H9 (cell line): ENCODE measurements around the gene TMC1. TPM values are rescaled to one million over a fixed set of nuclear protein-coding genes. Genes with fewer than 3 reads are reported as not detected.

Source experiments
- DNase-seq: peaks from one replicate; pipeline ENCODE4 v3.0.0-alpha.2; 2017
- H2AFZ ChIP-seq: one replicate; pipeline ENCODE4 v1.6.1; 2013; ENCODE audit warnings: mild to moderate bottlenecking, low read length, control low read depth, moderate library complexity
- H2AK5ac ChIP-seq: 2 replicates; pipeline ENCODE4 v1.6.1; 2013; ENCODE audit warnings: low read length, control low read depth, mixed read lengths; ENCODE audit not compliant: insufficient read length
- H2BK120ac ChIP-seq: one replicate; pipeline ENCODE4 v1.6.1; 2013; ENCODE audit warnings: low read depth, mild to moderate bottlenecking, low read length, control low read depth, inconsistent platforms; ENCODE audit not compliant: poor library complexity, severe bottlenecking
- H2BK12ac ChIP-seq: 2 replicates; pipeline ENCODE4 v1.6.1; 2013; ENCODE audit warnings: low read length, control low read depth, mixed read lengths, low read depth; ENCODE audit not compliant: insufficient read length
- H2BK15ac ChIP-seq: 2 replicates; pipeline ENCODE4 v1.6.1; 2013; ENCODE audit warnings: low read depth, low read length, control low read depth
- H2BK20ac ChIP-seq: one replicate; pipeline ENCODE4 v1.6.1; 2013; ENCODE audit warnings: low read depth, mild to moderate bottlenecking, low read length, control low read depth, inconsistent platforms; ENCODE audit not compliant: poor library complexity, severe bottlenecking
- H2BK5ac ChIP-seq: 2 replicates; pipeline ENCODE4 v1.6.1; 2013; ENCODE audit warnings: low read length, control low read depth, mixed read lengths; ENCODE audit not compliant: insufficient read length
- H3K14ac ChIP-seq: 2 replicates; pipeline ENCODE4 v1.6.1; 2013; ENCODE audit warnings: low read length, control low read depth; ENCODE audit not compliant: insufficient read depth
- H3K18ac ChIP-seq: 2 replicates; pipeline ENCODE4 v1.6.1; 2013; ENCODE audit warnings: low read depth, mild to moderate bottlenecking, mixed read lengths, low read length, control low read depth; ENCODE audit not compliant: insufficient read length
- H3K23ac ChIP-seq: 2 replicates; pipeline ENCODE4 v1.6.1; 2013; ENCODE audit warnings: low read length, control low read depth, mixed read lengths, low read depth; ENCODE audit not compliant: insufficient read length
- H3K23me2 ChIP-seq: 2 replicates; pipeline ENCODE4 v1.6.1; 2013; ENCODE audit warnings: low read depth, mild to moderate bottlenecking, mixed read lengths, low read length, control low read depth; ENCODE audit not compliant: insufficient read length, poor library complexity, severe bottlenecking
- H3K27ac ChIP-seq: 2 replicates; pipeline ENCODE4 v1.5.1; 2013; ENCODE audit warnings: low read length, control low read depth, mixed read lengths, low read depth; ENCODE audit not compliant: insufficient read length
- H3K27me3 ChIP-seq: 2 replicates; pipeline ENCODE4 v1.6.1; 2013; ENCODE audit warnings: low read length, control low read depth, inconsistent platforms; ENCODE audit not compliant: insufficient read depth
- H3K4ac ChIP-seq: 2 replicates; pipeline ENCODE4 v1.6.1; 2013; ENCODE audit warnings: low read depth, mild to moderate bottlenecking, control low read depth, inconsistent platforms, low read length, moderate library complexity
- H3K4me1 ChIP-seq: 2 replicates; pipeline ENCODE4 v1.6.1; 2013; ENCODE audit warnings: low read length, control low read depth, inconsistent platforms; ENCODE audit not compliant: insufficient read depth
- H3K4me2 ChIP-seq: 2 replicates; pipeline ENCODE4 v1.6.1; 2013; ENCODE audit warnings: low read length, control low read depth, mixed read lengths; ENCODE audit not compliant: insufficient read length, insufficient read depth
- H3K56ac ChIP-seq: 2 replicates; pipeline ENCODE4 v1.6.1; 2013; ENCODE audit warnings: low read depth, mild to moderate bottlenecking, mixed read lengths, low read length, control low read depth; ENCODE audit not compliant: insufficient read length
- H3K79me1 ChIP-seq: 2 replicates; pipeline ENCODE4 v1.6.1; 2013; ENCODE audit warnings: low read depth, mild to moderate bottlenecking, moderate library complexity, low read length, control low read depth, inconsistent platforms; ENCODE audit not compliant: insufficient read depth, poor library complexity, severe bottlenecking
- H3K79me2 ChIP-seq: 2 replicates; pipeline ENCODE4 v1.6.1; 2013; ENCODE audit warnings: low read length, control low read depth, inconsistent platforms; ENCODE audit not compliant: insufficient read depth
- H3K9ac ChIP-seq: 2 replicates; pipeline ENCODE4 v1.6.1; 2013; ENCODE audit warnings: low read length, control low read depth, mixed read lengths; ENCODE audit not compliant: insufficient read length; ENCODE audit errors: extremely low read depth
- H3K9me3 ChIP-seq: one replicate; pipeline ENCODE4 v1.6.1; 2013; ENCODE audit warnings: low read depth, low read length, inconsistent platforms; ENCODE audit not compliant: control insufficient read depth
- H3T11ph ChIP-seq: one replicate; pipeline ENCODE4 v1.6.1; 2013; ENCODE audit warnings: mild to moderate bottlenecking, low read length, control low read depth, inconsistent platforms
- H4K20me1 ChIP-seq: one replicate; pipeline ENCODE4 v1.6.1; 2013; ENCODE audit not compliant: control insufficient read depth, insufficient read length, insufficient read depth
- H4K5ac ChIP-seq: 2 replicates; pipeline ENCODE4 v1.6.1; 2013; ENCODE audit warnings: low read depth, mild to moderate bottlenecking, mixed read lengths, low read length, control low read depth; ENCODE audit not compliant: insufficient read length
- H4K8ac ChIP-seq: replicated peaks from 2 replicates; pipeline ENCODE4 v1.6.1; 2013; ENCODE audit warnings: low read length, control low read depth, mixed read lengths, low read depth; ENCODE audit not compliant: insufficient read length
- H4K91ac ChIP-seq: 2 replicates; pipeline ENCODE4 v1.6.1; 2013; ENCODE audit warnings: low read depth, mild to moderate bottlenecking, moderate library complexity, mixed read lengths, low read length, control low read depth; ENCODE audit not compliant: insufficient read length
- H3K27ac Mint-ChIP-seq, 3 experiments: 2 replicates in 2 of 3; 3 replicates in 1 of 3; pipeline ENCODE4 v1.8.0; 2020 to 2021; ENCODE audit warnings: mixed read lengths in 3 of 3, mild to moderate bottlenecking in 1 of 3, moderate library complexity in 1 of 3
- H3K27me3 Mint-ChIP-seq: 2 replicates; pipeline ENCODE4 v1.8.0; 2021; ENCODE audit warnings: low read depth, mild to moderate bottlenecking, moderate library complexity, mixed read lengths
- H3K36me3 Mint-ChIP-seq, 3 experiments: 2 replicates in 2 of 3; 3 replicates in 1 of 3; pipeline ENCODE4 v1.8.0; 2020 to 2021; ENCODE audit warnings: low read depth in 3 of 3, mixed read lengths in 3 of 3; ENCODE audit not compliant: insufficient read depth in 1 of 3
- H3K4me1 Mint-ChIP-seq, 2 experiments: 2 replicates each; pipeline ENCODE4 v1.8.0; 2020; ENCODE audit warnings: mixed read lengths in 2 of 2
- H3K4me3 Mint-ChIP-seq, 2 experiments: 2 replicates in 1 of 2; 3 replicates in 1 of 2; pipeline ENCODE4 v1.8.0; 2020 to 2021; ENCODE audit warnings: mild to moderate bottlenecking in 2 of 2, mixed read lengths in 2 of 2, moderate library complexity in 1 of 2
- H3K9me3 Mint-ChIP-seq, 2 experiments: 2 replicates in 1 of 2; 3 replicates in 1 of 2; pipeline ENCODE4 v1.8.0; 2020; ENCODE audit warnings: mild to moderate bottlenecking in 2 of 2, mixed read lengths in 2 of 2, moderate library complexity in 1 of 2
- WGBS: extraction: QIAGEN DNeasy Blood & Tissue Kit; methylation state at CpG from one replicate; pipeline ENCODE4 v1.1.7; 2013; ENCODE audit warnings: missing lambda C conversion rate, low lambda C conversion rate, mixed read lengths; ENCODE audit not compliant: insufficient read length; ENCODE audit errors: extremely low coverage; 5-methylcytosine and 5-hydroxymethylcytosine counted together
- total RNA-seq: library from RNA; stranded (reverse); gene quantifications from 2 replicates; pipeline ENCODE4 v1.2.1, GENCODE V29; 2021
- TF ChIP-seq, protein P1 (sequence below): fragments of 200-600 bp; sonication (generic); conservative IDR thresholded peaks from 3 replicates; pipeline ENCODE4 v1.8.0; 2021; ENCODE audit warnings: antibody characterized with exemption, mild to moderate bottlenecking

Gene TMC1
- total RNA-seq, 1 experiment from 2014 or later, result 2.4 TPM

DNA sequence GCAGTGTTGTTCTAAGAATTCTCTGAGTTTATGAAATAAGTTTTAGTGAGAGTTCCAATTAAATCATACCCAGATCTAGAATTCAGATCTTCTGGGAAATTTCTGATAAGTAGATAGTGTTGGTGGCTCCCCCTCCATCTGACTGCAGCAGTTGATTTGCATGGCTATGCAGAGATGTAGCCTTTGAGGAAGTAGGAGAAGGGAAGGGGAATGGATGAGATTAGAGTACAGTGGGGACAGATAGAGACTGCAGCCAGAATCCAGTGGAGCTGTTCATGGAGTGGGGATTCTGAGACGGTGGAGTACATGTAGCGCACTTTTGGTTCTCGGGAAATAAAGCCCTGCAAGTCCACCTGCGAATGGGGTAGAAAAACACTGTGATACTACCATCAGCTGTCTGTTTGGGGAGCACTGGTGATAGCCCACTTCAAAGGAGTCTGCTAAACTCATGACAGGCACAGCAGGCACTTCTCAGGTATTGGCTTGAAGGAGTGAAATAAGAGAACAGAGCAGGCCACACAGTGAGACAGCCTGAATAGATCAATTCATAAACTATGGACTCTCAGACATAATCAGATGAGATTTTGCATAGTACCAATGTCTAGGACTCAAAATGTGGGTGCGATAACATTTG lies 334.6 kb downstream of the TMC1 start:
- H3K27me3 ChIP-seq, result no peaks in the 10 kb centered on the region
- no peak overlapping the region for H2BK20ac ChIP-seq
- H2BK15ac ChIP-seq, result no peak overlapping the region
- H3K4me1 ChIP-seq, result no peaks in the 10 kb centered on the region
- no peak overlapping the region for H3K4me2 ChIP-seq
- no peak overlapping the region for H3K27ac ChIP-seq
- H4K5ac ChIP-seq, result no peak overlapping the region
- H3K18ac ChIP-seq, result no peak overlapping the region
- no peak overlapping the region for H2BK12ac ChIP-seq
- peaks cover 19 to 20% of the 10 kb centered on the region in 2 experiments for H3K4me1 Mint-ChIP-seq
- no peak overlapping the region for H3T11ph ChIP-seq
- no peak overlapping the region for H2BK5ac ChIP-seq
- TF ChIP-seq, protein P1, sequence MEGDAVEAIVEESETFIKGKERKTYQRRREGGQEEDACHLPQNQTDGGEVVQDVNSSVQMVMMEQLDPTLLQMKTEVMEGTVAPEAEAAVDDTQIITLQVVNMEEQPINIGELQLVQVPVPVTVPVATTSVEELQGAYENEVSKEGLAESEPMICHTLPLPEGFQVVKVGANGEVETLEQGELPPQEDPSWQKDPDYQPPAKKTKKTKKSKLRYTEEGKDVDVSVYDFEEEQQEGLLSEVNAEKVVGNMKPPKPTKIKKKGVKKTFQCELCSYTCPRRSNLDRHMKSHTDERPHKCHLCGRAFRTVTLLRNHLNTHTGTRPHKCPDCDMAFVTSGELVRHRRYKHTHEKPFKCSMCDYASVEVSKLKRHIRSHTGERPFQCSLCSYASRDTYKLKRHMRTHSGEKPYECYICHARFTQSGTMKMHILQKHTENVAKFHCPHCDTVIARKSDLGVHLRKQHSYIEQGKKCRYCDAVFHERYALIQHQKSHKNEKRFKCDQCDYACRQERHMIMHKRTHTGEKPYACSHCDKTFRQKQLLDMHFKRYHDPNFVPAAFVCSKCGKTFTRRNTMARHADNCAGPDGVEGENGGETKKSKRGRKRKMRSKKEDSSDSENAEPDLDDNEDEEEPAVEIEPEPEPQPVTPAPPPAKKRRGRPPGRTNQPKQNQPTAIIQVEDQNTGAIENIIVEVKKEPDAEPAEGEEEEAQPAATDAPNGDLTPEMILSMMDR, result no peak
- no peaks in the 10 kb centered on the region for H3K79me1 ChIP-seq
- no peak overlapping the region for H3K56ac ChIP-seq
- no peak for DNase-seq
- no peaks in the 10 kb centered on the region; the same call in 1 of the 2 replicates for H3K27me3 Mint-ChIP-seq
- H3K23ac ChIP-seq, result no peak overlapping the region
- H3K14ac ChIP-seq, result no peak overlapping the region
- H2AFZ ChIP-seq, result no peak overlapping the region
- H3K9me3 ChIP-seq, result no peaks in the 10 kb centered on the region
- H4K20me1 ChIP-seq, result no peaks in the 10 kb centered on the region
- no peaks in the 10 kb centered on the region for H3K23me2 ChIP-seq
- WGBS, result no CpG with 5 or more reads among the region's 5 CpGs
- H3K79me2 ChIP-seq, result no peaks in the 10 kb centered on the region
- H4K91ac ChIP-seq, result no peak overlapping the region
- H3K9me3 Mint-ChIP-seq, result peaks cover 5 to 6% of the 10 kb centered on the region in 2 experiments
- no peak overlapping the region for H3K4ac ChIP-seq
- no peak overlapping the region for H3K9ac ChIP-seq
- H3K36me3 Mint-ChIP-seq, result peaks cover 2 to 6% (median 2%) of the 10 kb centered on the region in 3 experiments; a peak in 4 of 7 replicates
- no peak overlapping the region for H3K4me3 Mint-ChIP-seq
- no peak overlapping the region for H2BK120ac ChIP-seq
- H3K27ac Mint-ChIP-seq, result peak overlapping the region in 1 of 3 experiments; percentile 13; a peak in 1 of 7 replicates
- H2AK5ac ChIP-seq, result no peak overlapping the region
- no peak overlapping the region for H4K8ac ChIP-seq
